Vagina (tissue), 2 donors: Measurements from ENCODE around the gene B9D2. TPM values are rescaled to one million over a fixed set of nuclear protein-coding genes. Genes with fewer than 3 reads are reported as not detected.

Experiments
- DNase-seq, 2 donors: peaks; one replicate each; pipeline ENCODE4 v3.0.0-alpha.2; 2017; ENCODE audit errors: extremely low spot score in 2 of 2
- H3K27ac ChIP-seq: fragments of 200-600 bp; sonication (generic); one replicate; pipeline ENCODE4 v1.5.1; 2019
- H3K27me3 ChIP-seq: fragments of 200-600 bp; sonication (generic); one replicate; pipeline ENCODE4 v1.5.1; 2019
- H3K36me3 ChIP-seq, 2 donors: fragments of 200-600 bp; sonication (generic); one replicate each; pipeline ENCODE4 v1.5.1; 2017 to 2019
- H3K4me1 ChIP-seq: fragments of 200-600 bp; sonication (generic); one replicate; pipeline ENCODE4 v1.5.1; 2019
- H3K4me3 ChIP-seq, 2 donors: fragments of 200-600 bp; sonication (generic); 1 replicate in 1 of 2; 2 replicates in 1 of 2; pipeline ENCODE4 v1.5.1; 2016 to 2019
- H3K9me3 ChIP-seq: fragments of 200-600 bp; sonication (generic); one replicate; pipeline ENCODE4 v1.5.1; 2019
- CTCF ChIP-seq, 3 experiments: fragments of 450-650 bp in 2 of 3; fragments of 200-600 bp in 1 of 3; sonication (generic) in 1 of 3; IDR thresholded peaks; one replicate each; pipeline ENCODE4 v1.5.1; 2017 to 2019; ENCODE audit warnings: antibody characterized with exemption in 3 of 3, mild to moderate bottlenecking in 2 of 3, moderate library complexity in 2 of 3
- POLR2A ChIP-seq, 2 donors: fragments of 450-650 bp; IDR thresholded peaks; one replicate each; pipeline ENCODE4 v1.6.1; 2017; ENCODE audit warnings: antibody characterized with exemption in 2 of 2, mild to moderate bottlenecking in 2 of 2, moderate library complexity in 2 of 2
- POLR2AphosphoS5 ChIP-seq, 2 donors: sonication (generic); formaldehyde crosslinking; IDR thresholded peaks; one replicate each; pipeline ENCODE4 v1.9.0; 2017; ENCODE audit warnings: antibody characterized with exemption in 2 of 2, mild to moderate bottlenecking in 2 of 2, low read depth in 1 of 2; ENCODE audit not compliant: insufficient read depth in 1 of 2
- intact Hi-C: fragments of 100-400 bp; cut with DNase I; formaldehyde crosslinking; loops from one replicate; pipeline ENCODE4 v1.15.1; 2023
- total RNA-seq: library from RNA; depleted of rRNA; stranded (reverse); fragments of >200 nt; gene quantifications from one replicate; pipeline ENCODE4 v1.2.3, GENCODE V29; 2016

Gene B9D2
- total RNA-seq, 1 donor from 2014 or later: not detected

DNA sequence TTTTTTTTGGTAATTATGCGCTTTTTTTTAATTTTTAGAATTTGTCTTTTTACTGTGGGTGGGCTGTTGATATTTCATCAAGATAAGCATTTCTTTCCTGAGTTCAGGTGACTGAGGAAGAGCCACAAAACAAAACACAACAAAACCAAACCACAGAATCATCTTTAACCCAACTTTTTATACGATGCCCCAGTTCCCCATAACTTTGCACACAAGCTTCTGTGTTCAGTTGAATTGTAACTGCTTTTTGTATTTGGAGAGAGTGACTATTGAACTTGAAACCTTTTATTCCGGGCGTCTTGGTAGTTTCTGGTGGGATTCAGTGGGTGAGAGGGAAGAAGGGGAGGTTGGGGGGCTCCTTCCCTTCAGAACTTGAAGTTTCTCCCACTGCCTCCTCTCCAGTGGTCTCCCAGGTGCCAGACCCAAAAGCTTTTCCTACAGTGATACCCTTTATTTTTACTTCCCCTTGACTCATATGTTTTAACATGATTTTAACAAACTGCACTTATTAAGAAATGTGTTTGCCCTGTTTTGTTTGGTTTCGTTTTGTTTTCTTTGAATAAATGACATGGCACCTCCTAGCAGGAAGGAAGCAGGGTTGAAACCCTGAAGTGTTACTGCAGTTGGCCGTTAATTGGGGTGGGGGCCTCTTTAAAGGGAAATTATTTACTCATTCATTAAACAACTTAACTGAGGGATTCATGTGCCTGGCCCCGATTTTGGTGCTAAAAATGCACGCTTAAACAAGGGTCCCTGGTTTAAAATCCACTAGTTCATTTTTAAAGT is 56.7 kb downstream of the B9D2 start:
- no peaks in the 10 kb centered on the region for H3K9me3 ChIP-seq
- H3K4me1 ChIP-seq: peaks cover 34% of the 10 kb centered on the region
- H3K27ac ChIP-seq: peak overlapping the region; percentile 94
- no peak overlapping the region for H3K4me3 ChIP-seq
- intact Hi-C loops: loop anchor here (5.0 to 10.0 kb wide), 2 partner anchors 40 to 102 kb away; no protein-coding TSS in a partner anchor
- H3K36me3 ChIP-seq: peaks cover 0 to 51% of the 10 kb centered on the region in 2 donors
- no peak for DNase-seq
- H3K27me3 ChIP-seq: no peaks in the 10 kb centered on the region
- TF ChIP-seq CTCF (IDR thresholded peaks at IDR 0.05) (no peak), POLR2A (IDR thresholded peaks at IDR 0.05) (no peak), POLR2AphosphoS5 (IDR thresholded peaks at IDR 0.05; ENCODE audit: insufficient read depth in 1 of 2, low read depth in 1 of 2) (no peak)

DNA sequence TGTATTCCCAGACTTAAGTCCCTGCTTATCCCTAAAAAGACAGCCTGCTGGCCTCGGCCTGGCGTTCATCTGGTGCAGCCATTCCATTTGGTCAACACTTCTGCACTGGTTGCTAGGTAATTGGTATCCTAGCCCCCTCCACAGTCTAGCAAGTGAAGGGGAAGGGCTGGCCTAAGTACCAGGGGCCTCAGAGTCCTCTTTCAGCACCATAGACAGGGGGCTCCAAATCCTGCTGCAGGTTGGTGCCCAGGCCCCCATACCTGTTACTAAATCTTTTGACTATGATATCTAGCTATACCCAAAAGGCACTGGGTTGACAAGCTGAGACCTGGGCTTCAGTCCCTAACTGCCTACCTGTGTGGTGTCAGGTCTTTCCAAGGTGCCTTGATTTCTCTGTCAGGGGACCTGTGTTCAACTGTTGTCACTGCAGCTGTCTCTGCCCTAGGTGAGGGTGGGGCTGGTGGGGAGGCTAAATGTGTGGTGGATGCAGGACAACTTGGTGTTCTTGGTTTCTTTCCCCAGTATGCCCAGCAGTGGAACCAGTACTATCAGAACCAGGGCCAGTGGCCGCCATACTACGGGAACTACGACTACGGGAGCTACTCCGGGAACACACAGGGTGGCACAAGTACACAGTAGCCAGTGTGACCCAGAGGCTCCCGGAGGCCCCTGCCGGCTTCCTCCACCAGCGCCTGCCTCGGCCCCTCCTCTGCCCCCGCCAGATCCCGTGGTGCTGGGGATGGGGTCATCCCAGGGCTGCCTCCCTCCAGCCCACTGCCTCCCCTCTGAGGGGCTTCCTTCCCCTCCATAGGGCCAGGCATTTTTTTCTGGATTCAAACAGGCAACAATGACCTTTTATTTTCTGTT is 57.8 kb downstream of the B9D2 start:
- DNase-seq: no peak
- Histone ChIP-seq H3K4me1 (peaks cover 23% of the 10 kb centered on the region), H3K4me3 (no peak overlapping the region), H3K36me3 (peaks cover 0 to 59% of the 10 kb centered on the region in 2 donors), H3K9me3 (no peaks in the 10 kb centered on the region), H3K27me3 (no peaks in the 10 kb centered on the region), H3K27ac (peak overlapping the region; percentile 42)
- TF ChIP-seq POLR2AphosphoS5 (IDR thresholded peaks at IDR 0.05; ENCODE audit: insufficient read depth in 1 of 2, low read depth in 1 of 2) (no peak), POLR2A (IDR thresholded peaks at IDR 0.05) (no peak), CTCF (IDR thresholded peaks at IDR 0.05) (no peak)
- intact Hi-C loops: loop anchor here (5.0 to 10.0 kb wide), 2 partner anchors 39 to 101 kb away; no protein-coding TSS in a partner anchor

GRCh38 chr19:41304706-41305483 is 59.1 kb downstream of the B9D2 start:
- intact Hi-C loops: loop anchor here (5.0 to 10.0 kb wide), 2 partner anchors 38 to 100 kb away; no protein-coding TSS in a partner anchor
- Histone ChIP-seq H3K9me3 (no peaks in the 10 kb centered on the region), H3K4me1 (peaks cover 24% of the 10 kb centered on the region), H3K27me3 (no peaks in the 10 kb centered on the region), H3K4me3 (no peak overlapping the region), H3K36me3 (peaks cover 0 to 60% of the 10 kb centered on the region in 2 donors), H3K27ac (peak overlapping the region; percentile 1)
- no peak for DNase-seq
- no peak for TF ChIP-seq POLR2A (IDR thresholded peaks at IDR 0.05)
- TF ChIP-seq CTCF (IDR thresholded peaks at IDR 0.05): no peak
- TF ChIP-seq POLR2AphosphoS5 (IDR thresholded peaks at IDR 0.05; ENCODE audit: insufficient read depth in 1 of 2, low read depth in 1 of 2): no peak

Other genes with a start within 250 kb of the B9D2 start
- not detected for gene CYP2F1, start 249.7 kb downstream of the B9D2 start, total RNA-seq
- gene CYP2S1, start 170.9 kb downstream of the B9D2 start, total RNA-seq: 7.1 TPM
- 53.5 TPM for gene AXL, start 144.9 kb downstream of the B9D2 start, total RNA-seq
- gene HNRNPUL1, start 99.8 kb downstream of the B9D2 start, total RNA-seq: 116 TPM
- 16.9 TPM for gene CCDC97, start 54.0 kb downstream of the B9D2 start, total RNA-seq
- gene TGFB1, start 10.2 kb downstream of the B9D2 start, total RNA-seq: 53.3 TPM
- 34.4 TPM for gene TMEM91, start 12.4 kb upstream of the B9D2 start, total RNA-seq
- gene EXOSC5, start 33.2 kb upstream of the B9D2 start, total RNA-seq: 15.2 TPM
- 68.5 TPM for gene BCKDHA, start 33.7 kb upstream of the B9D2 start, total RNA-seq
- 35.8 TPM for gene B3GNT8, start 63.2 kb upstream of the B9D2 start, total RNA-seq
- 39.8 TPM for gene DMAC2, start 75.8 kb upstream of the B9D2 start, total RNA-seq
- not detected for gene ERICH4, start 79.0 kb upstream of the B9D2 start, total RNA-seq
- not detected for gene CEACAM21, start 212.0 kb upstream of the B9D2 start, total RNA-seq